Cardiac muscle cell (in vitro differentiated cells and primary cell): ENCODE measurements around the gene MED4. TPM values are rescaled to one million over a fixed set of nuclear protein-coding genes. Genes with fewer than 3 reads are reported as not detected.
A peak's percentile ranks its signal among the peaks of the same experiment; 100 is the strongest.

ENCODE experiments used
- DNase-seq, 2 donors: peaks; one replicate each; pipeline versions ENCODE4 v3.0.0 to v3.0.0-alpha.2; 2010 to 2017; ENCODE audit warnings: low read depth in 1 of 2, low spot score in 1 of 2
- H3K27ac ChIP-seq: fragments of 200-600 bp; sonication (generic); 2 replicates; pipeline ENCODE4 v1.5.1; 2016
- H3K27me3 ChIP-seq: fragments of 200-600 bp; sonication (generic); 2 replicates; pipeline ENCODE4 v1.6.0; 2016; ENCODE audit warnings: control low read depth
- H3K36me3 ChIP-seq: fragments of 200-600 bp; sonication (generic); 2 replicates; pipeline ENCODE4 v1.5.1; 2016; ENCODE audit warnings: control low read depth
- H3K4me1 ChIP-seq: fragments of 200-600 bp; sonication (generic); 2 replicates; pipeline ENCODE4 v1.8.1; 2017; ENCODE audit warnings: low read depth, mild to moderate bottlenecking, mixed run types
- H3K4me3 ChIP-seq: fragments of 200-600 bp; sonication (generic); 2 replicates; pipeline ENCODE4 v1.5.1; 2016; ENCODE audit warnings: mild to moderate bottlenecking
- H3K9me3 ChIP-seq: fragments of 200-600 bp; sonication (generic); 2 replicates; pipeline ENCODE4 v1.5.1; 2017; ENCODE audit warnings: low read depth, mild to moderate bottlenecking, control low read depth
- polyA plus RNA-seq: library from polyadenylated mRNA; unstranded; fragments of >200 nt; fragmentation: Nextera tagmentation; extraction: Ambion mirVana; gene quantifications from 2 replicates; pipeline ENCODE4 v1.2.1, GENCODE V29; 2016
- total RNA-seq: library from RNA; depleted of rRNA; stranded (reverse); fragments of >200 nt; gene quantifications from 2 replicates; pipeline ENCODE4 v1.2.3, GENCODE V29; 2016
- TF ChIP-seq, protein P1 (sequence below): IDR thresholded peaks from 2 replicates; pipeline ENCODE4 v1.5.1; 2012; ENCODE audit warnings: low read depth, mild to moderate bottlenecking, low read length

The MED4 gene
- total and polyA plus RNA-seq, 2 experiments from 2014 or later = 22.4 to 77.3 TPM

DNA sequence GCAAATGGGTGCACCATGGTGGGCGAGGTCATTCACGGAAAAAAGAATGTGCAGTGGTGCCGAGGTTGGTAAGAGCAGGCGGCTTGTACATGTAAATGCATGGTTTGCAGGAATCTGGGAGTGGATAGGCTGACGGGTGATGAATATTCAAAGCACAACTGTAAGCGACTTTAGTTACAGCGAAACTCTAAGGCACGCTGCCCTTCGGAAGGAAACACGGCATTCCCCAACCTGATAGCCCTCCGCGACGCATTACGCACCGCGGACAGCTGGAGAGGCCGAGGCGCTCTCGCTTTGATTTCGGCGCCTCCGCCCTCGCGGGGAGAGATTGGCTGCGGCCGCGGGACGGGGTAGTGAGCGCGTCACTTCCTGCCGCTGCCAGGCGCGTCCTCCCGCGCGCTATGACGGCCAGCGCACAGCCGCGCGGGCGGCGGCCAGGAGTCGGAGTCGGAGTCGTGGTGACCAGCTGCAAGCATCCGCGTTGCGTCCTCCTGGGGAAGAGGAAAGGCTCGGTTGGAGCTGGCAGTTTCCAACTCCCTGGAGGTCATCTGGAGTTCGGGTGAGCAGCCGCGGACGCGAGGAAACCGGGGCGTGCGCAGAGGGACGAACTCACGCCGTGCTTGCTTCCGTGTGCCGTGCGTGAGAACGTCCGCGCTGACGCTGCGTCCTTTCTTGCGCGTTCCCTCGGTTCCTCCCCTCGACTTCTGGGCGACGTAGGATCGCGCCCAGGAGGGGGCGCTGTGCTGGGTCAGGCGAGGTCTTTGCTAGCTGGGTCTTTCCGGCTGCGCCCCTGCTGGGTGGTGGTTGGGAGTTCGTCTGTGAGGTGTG is 57.3 kb downstream of the MED4 start, which contains the start of gene NUDT15:
NUDT15 (plus strand) TSS at position 381 of the 828 bp plus-strand sequence; CDS start at position 402, 21 bp downstream.
- Histone ChIP-seq H3K4me3 (peak within 1 kb of the TSS; percentile 58), H3K4me1 (peaks cover 5% of the 10 kb centered on the region), H3K27ac (peak within 1 kb of the TSS; percentile 95), H3K27me3 (no peaks in the 10 kb centered on the region), H3K36me3 (no peaks in the 10 kb centered on the region), H3K9me3 (no peaks in the 10 kb centered on the region)
- peak; percentile 96 to 98 for DNase-seq
- TF ChIP-seq, protein P1, sequence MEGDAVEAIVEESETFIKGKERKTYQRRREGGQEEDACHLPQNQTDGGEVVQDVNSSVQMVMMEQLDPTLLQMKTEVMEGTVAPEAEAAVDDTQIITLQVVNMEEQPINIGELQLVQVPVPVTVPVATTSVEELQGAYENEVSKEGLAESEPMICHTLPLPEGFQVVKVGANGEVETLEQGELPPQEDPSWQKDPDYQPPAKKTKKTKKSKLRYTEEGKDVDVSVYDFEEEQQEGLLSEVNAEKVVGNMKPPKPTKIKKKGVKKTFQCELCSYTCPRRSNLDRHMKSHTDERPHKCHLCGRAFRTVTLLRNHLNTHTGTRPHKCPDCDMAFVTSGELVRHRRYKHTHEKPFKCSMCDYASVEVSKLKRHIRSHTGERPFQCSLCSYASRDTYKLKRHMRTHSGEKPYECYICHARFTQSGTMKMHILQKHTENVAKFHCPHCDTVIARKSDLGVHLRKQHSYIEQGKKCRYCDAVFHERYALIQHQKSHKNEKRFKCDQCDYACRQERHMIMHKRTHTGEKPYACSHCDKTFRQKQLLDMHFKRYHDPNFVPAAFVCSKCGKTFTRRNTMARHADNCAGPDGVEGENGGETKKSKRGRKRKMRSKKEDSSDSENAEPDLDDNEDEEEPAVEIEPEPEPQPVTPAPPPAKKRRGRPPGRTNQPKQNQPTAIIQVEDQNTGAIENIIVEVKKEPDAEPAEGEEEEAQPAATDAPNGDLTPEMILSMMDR = peak; percentile 99

GRCh38 chr13:48029859-48030258 is 65.0 kb downstream of the MED4 start:
- no peaks in the 10 kb centered on the region for H3K36me3 ChIP-seq
- no peaks in the 10 kb centered on the region for H3K9me3 ChIP-seq
- DNase-seq = no peak
- no peaks in the 10 kb centered on the region for H3K4me1 ChIP-seq
- H3K27ac ChIP-seq = no peak overlapping the region
- TF ChIP-seq, protein P1 = no peak
- H3K27me3 ChIP-seq = no peaks in the 10 kb centered on the region
- no peak overlapping the region for H3K4me3 ChIP-seq

GRCh38 chr13:48028066-48028465 is 66.8 kb downstream of the MED4 start:
- Histone ChIP-seq H3K4me3 (no peak overlapping the region), H3K36me3 (no peaks in the 10 kb centered on the region), H3K27me3 (no peaks in the 10 kb centered on the region), H3K27ac (no peak overlapping the region), H3K4me1 (no peaks in the 10 kb centered on the region), H3K9me3 (no peaks in the 10 kb centered on the region)
- DNase-seq = no peak
- TF ChIP-seq, protein P1 = no peak

Other genes with a start within 250 kb of the MED4 start
- gene SUCLA2, start 93.8 kb downstream of the MED4 start, total RNA-seq = 58.9 and 74.1 TPM in 2 replicates
- 130 and 161 TPM in 2 replicates for gene SUCLA2, start 93.8 kb downstream of the MED4 start, polyA plus RNA-seq
- 12.0 and 12.7 TPM in 2 replicates for gene NUDT15, start 57.4 kb downstream of the MED4 start, total RNA-seq
- gene NUDT15, start 57.4 kb downstream of the MED4 start, polyA plus RNA-seq = 18.7 and 21.9 TPM in 2 replicates
- gene ITM2B, start 138.1 kb upstream of the MED4 start, total RNA-seq = 123 and 135 TPM in 2 replicates
- gene ITM2B, start 138.1 kb upstream of the MED4 start, polyA plus RNA-seq = 360 and 404 TPM in 2 replicates
- gene RB1, start 208.6 kb upstream of the MED4 start, total RNA-seq = 18.5 and 23.0 TPM in 2 replicates
- gene RB1, start 208.6 kb upstream of the MED4 start, polyA plus RNA-seq = 23.6 and 33.9 TPM in 2 replicates